Adrenal gland (tissue), 12 donors: ENCODE measurements around the gene CACNA1D. TPM values are rescaled to one million over a fixed set of nuclear protein-coding genes. Genes with fewer than 3 reads are reported as not detected.

ENCODE experiments used
- DNase-seq, 7 donors: peaks; one replicate each; pipeline ENCODE4 v3.0.0-alpha.2; 2019 to 2020
- H3K27ac ChIP-seq, 5 donors: fragments of 200-600 bp; sonication (generic) in 4 of 5; 1 replicate in 3 of 5; 2 replicates in 2 of 5; pipeline versions ENCODE4 v1.5.1 to v1.8.0; 2016 to 2020; ENCODE audit warnings: mild to moderate bottlenecking in 1 of 5
- H3K27me3 ChIP-seq: fragments of 200-600 bp; 2 replicates; pipeline ENCODE4 v1.8.0; 2021
- H3K36me3 ChIP-seq, 2 donors: fragments of 200-600 bp; replicated peaks in 1 of 2; 1 replicate in 1 of 2; 2 replicates in 1 of 2; pipeline versions ENCODE4 v1.5.1 to v1.8.0; 2018 to 2022
- H3K4me1 ChIP-seq, 2 donors: fragments of 200-600 bp; replicated peaks in 1 of 2; 1 replicate in 1 of 2; 2 replicates in 1 of 2; pipeline versions ENCODE4 v1.5.1 to v1.8.0; 2018 to 2021
- H3K4me3 ChIP-seq, 4 donors: fragments of 200-600 bp; sonication (generic) in 3 of 4; one replicate each; pipeline ENCODE4 v1.5.1; 2016 to 2018
- H3K9me3 ChIP-seq, 3 donors: fragments of 200-600 bp; sonication (generic) in 1 of 3; replicated peaks in 1 of 3; 1 replicate in 2 of 3; 2 replicates in 1 of 3; pipeline versions ENCODE4 v1.5.1 to v1.8.0; 2016 to 2021
- POLR2A ChIP-seq, 2 donors: fragments of 450-650 bp; IDR thresholded peaks; one replicate each; pipeline ENCODE4 v1.6.1; 2017; ENCODE audit warnings: antibody characterized with exemption in 2 of 2, mild to moderate bottlenecking in 2 of 2, moderate library complexity in 1 of 2
- WGBS, 4 donors: extraction: QIAGEN DNeasy Blood & Tissue Kit in 2 of 4; methylation state at CpG; one replicate each; pipeline versions ENCODE4 v1.1.5 to v1.1.7; 2013 to 2017; 5-methylcytosine and 5-hydroxymethylcytosine counted together
- intact Hi-C, 2 donors: fragments of 100-400 bp; cut with DNase I; formaldehyde crosslinking; loops; one replicate each; pipeline versions ENCODE4 v1.14.1 to v1.15.0; 2022 to 2023
- polyA plus RNA-seq, 3 donors: library from polyadenylated mRNA; stranded (reverse); fragments of 200-250 nt in 2 of 3; fragments of 350-450 nt in 1 of 3; fragmentation: Illumina TruSeq in 1 of 3; extraction: RNeasy Lipid Tissue Mini Kit (QIAGEN cat#74804) in 1 of 3; gene quantifications; one replicate each; pipeline ENCODE4 v1.2.3, GENCODE V29; 2013 to 2014
- total RNA-seq, 9 donors: library from RNA; depleted of rRNA in 4 of 9; stranded (reverse); fragments of >200 nt in 4 of 9; fragments of 120-200 nt in 1 of 9; fragmentation: NEBNext Ultra II Directional in 1 of 9; extraction: Animal tissue kit (Norgen Biotek cat#: 25700) in 1 of 9; gene quantifications; one replicate each; pipeline versions ENCODE4 v1.1.0 to v1.2.4, GENCODE V29; 2013 to 2023
- TF ChIP-seq, protein P1 (sequence below), 6 experiments: fragments of 450-650 bp in 4 of 6; fragments of 200-600 bp in 2 of 6; sonication (generic) in 1 of 6; IDR thresholded peaks; 1 replicate in 5 of 6; 2 replicates in 1 of 6; pipeline versions ENCODE4 v1.5.1 to v1.8.0; 2016 to 2021; ENCODE audit warnings: antibody characterized with exemption in 6 of 6, mild to moderate bottlenecking in 2 of 6, moderate library complexity in 1 of 6
- donor health status: healthy with polysubstance abuse.
- donor health status: Bipolar disorder and iron deficiency.
- donor health status: DM: yes; HTN: yes; CAD: no.
- donor health status: DM: no; HTN: no; CAD: no.
- donor health status: DM: no; HTN: no; CAD: no.
- donor health status: DM: yes; HTN: yes; CAD: no.

CACNA1D gene
- total and polyA plus RNA-seq, 12 donors: 25.8 to 111 (median 63.0) TPM

DNA sequence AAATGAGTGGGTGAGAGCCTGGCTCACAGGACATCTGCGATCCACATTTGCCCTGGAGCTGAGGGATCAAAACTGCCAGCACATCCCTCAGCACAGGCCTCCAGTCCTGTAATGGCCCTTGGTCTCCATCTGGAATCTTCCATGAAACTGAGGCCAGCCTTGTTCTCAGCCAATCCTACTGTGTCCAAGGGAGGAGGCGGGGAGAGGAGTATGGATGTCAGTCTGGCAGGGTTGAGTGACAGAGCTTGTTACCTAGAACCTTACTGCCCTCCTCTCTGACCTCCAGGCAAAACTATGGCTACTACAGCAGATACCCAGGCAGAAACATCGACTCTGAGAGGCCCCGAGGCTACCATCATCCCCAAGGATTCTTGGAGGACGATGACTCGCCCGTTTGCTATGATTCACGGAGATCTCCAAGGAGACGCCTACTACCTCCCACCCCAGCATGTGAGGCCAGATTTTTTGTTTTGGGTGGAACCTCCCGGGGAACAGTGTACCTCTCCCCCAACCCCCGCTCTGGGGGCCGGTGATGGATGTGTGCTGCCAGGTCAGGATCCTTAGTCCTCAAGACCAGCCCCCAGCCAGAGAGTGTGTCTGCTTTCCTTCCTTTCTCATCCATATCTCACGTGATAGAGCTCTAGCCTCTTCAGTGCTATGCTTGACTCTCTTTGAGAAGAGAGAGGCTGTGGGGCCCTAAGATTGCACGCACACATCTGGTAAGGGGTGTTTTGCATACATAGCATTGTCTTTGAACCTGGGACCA is 310.5 kb downstream of the CACNA1D start:
- Histone ChIP-seq H3K4me3 (no peak overlapping the region), H3K36me3 (peaks cover 0 to 20% of the 10 kb centered on the region in 2 donors), H3K27me3 (no peaks in the 10 kb centered on the region), H3K4me1 (peaks cover 10% of the 10 kb centered on the region in 2 donors), H3K27ac (peak overlapping the region in 1 of 5 donors; percentile 10), H3K9me3 (no peaks in the 10 kb centered on the region)
- 63 to 68% (median 66%) methylated on average over 11 to 14 of the region's 14 CpGs for WGBS, 4 donors
- intact Hi-C loops: no loop called here
- DNase-seq: peak in 2 of 7 donors; percentile 3 to 49
- TF ChIP-seq POLR2A (IDR thresholded peaks at IDR 0.05): no peak
- TF ChIP-seq, protein P1, sequence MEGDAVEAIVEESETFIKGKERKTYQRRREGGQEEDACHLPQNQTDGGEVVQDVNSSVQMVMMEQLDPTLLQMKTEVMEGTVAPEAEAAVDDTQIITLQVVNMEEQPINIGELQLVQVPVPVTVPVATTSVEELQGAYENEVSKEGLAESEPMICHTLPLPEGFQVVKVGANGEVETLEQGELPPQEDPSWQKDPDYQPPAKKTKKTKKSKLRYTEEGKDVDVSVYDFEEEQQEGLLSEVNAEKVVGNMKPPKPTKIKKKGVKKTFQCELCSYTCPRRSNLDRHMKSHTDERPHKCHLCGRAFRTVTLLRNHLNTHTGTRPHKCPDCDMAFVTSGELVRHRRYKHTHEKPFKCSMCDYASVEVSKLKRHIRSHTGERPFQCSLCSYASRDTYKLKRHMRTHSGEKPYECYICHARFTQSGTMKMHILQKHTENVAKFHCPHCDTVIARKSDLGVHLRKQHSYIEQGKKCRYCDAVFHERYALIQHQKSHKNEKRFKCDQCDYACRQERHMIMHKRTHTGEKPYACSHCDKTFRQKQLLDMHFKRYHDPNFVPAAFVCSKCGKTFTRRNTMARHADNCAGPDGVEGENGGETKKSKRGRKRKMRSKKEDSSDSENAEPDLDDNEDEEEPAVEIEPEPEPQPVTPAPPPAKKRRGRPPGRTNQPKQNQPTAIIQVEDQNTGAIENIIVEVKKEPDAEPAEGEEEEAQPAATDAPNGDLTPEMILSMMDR (IDR thresholded peaks at IDR 0.05): no peak

DNA sequence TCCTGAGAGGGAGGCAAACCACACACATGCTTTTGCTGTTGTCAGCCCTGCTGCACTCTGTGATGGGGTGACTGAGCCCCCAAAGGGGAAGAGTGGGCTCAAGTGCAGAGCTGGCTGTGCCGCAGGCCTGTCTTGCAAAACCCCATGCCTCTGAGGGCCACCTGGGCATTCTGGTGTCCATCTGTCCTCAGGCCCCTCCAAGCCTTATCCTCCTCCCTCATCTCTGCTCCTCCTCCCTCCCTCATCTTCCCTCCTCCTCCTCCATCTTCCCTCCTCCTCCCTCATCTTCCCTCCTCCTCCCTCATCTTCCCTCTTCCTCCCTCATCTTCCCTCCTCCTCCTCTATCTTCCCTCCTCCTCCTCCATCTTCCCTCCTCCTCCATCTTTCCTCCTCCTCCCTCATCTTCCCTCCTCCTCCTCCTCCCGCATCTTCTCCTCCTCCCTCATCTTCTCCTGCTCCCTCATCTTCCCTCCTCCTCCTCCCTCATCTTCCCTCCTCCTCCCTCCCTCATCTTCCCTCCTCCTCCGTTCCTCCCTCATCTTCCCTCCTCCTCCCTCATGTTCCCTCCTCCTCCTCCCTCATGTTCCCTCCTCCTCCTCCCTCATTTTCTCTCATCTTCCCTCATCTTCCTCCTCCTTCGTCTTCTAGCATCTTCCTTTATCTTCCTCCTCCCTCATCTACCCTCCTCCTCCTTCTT is 311.2 kb downstream of the CACNA1D start:
- intact Hi-C loops: no loop called here
- Histone ChIP-seq H3K27me3 (no peaks in the 10 kb centered on the region), H3K9me3 (no peaks in the 10 kb centered on the region), H3K4me1 (peaks cover 10% of the 10 kb centered on the region in 2 donors), H3K27ac (peak overlapping the region in 2 of 5 donors; percentile 77 to 83), H3K36me3 (peaks cover 0 to 28% of the 10 kb centered on the region in 2 donors), H3K4me3 (no peak overlapping the region)
- DNase-seq: peak in 1 of 7 donors; percentile 37
- WGBS, 4 donors: 76 to 88% (median 80%) methylated on average over 3 to 4 of the region's 4 CpGs
- no peak for TF ChIP-seq POLR2A (IDR thresholded peaks at IDR 0.05)
- TF ChIP-seq, protein P1 (IDR thresholded peaks at IDR 0.05): no peak

DNA sequence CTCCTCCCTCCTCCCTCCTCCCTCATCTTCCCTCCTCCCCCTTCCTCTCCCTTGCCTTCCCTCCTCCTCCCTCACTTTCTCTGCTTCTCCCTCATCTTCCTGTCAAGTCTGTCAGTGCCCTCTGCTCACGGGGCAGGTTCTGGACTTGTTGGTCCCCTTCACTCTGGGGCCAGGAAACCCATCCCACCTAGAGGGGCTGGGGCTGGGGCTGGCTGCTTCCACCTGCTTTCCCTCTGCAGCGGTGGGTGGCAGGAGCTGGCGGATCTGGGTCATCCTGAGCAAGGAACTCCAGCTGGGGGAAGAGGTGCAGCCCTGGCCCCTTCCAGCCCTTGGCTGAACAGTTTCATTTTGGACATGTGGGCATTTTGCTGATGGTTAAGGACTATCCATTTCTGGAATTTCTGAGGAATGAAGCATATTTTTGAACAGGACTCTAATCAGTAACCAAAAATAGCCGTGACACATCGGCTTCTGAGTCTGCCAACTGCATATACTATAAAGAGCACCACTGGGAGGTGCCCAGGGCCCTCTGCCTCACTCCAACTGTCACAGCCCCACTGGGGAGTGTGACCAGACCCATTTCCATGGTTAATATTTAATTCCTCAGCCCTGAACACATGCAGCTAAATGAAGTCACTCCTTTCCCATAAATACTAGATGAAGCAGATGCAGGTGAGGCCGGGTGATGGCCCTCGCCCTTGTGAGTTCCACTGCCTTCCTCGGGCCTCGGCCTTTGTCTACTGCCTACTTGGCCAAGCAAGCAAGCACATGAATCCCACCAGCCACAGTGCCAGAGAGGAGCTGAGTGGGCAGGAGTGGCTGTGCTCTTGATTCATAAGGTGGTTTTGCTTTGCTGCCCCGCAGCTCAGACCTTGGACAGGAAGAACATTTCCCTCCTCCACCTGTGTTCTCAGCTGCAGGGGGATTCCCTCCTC is 312.0 kb downstream of the CACNA1D start:
- peak overlapping the region in 4 of 5 donors; percentile 51 to 83 (median 72) for H3K27ac ChIP-seq
- DNase-seq: peak; percentile 15 to 80 (median 75)
- H3K36me3 ChIP-seq: peaks cover 0 to 29% of the 10 kb centered on the region in 2 donors
- no peaks in the 10 kb centered on the region for H3K9me3 ChIP-seq
- no peak overlapping the region for H3K4me3 ChIP-seq
- intact Hi-C loops: no loop called here
- TF ChIP-seq, protein P1 (IDR thresholded peaks at IDR 0.05): peak in 1 of 6 experiments; percentile 5
- no peak for TF ChIP-seq POLR2A (IDR thresholded peaks at IDR 0.05)
- WGBS, 4 donors: 63 to 76% (median 67%) methylated on average over 7 to 10 of the region's 10 CpGs
- H3K27me3 ChIP-seq: no peaks in the 10 kb centered on the region
- peaks cover 10% of the 10 kb centered on the region in 2 donors for H3K4me1 ChIP-seq
